Fibroblast of peridontal ligament (primary cell): ENCODE results near the gene FBXL16.

Source experiments
- DNase-seq: peaks from one replicate; pipeline ENCODE4 v3.0.0-alpha.2; 2010; ENCODE audit errors: extremely low read depth

The FBXL16 gene

DNA sequence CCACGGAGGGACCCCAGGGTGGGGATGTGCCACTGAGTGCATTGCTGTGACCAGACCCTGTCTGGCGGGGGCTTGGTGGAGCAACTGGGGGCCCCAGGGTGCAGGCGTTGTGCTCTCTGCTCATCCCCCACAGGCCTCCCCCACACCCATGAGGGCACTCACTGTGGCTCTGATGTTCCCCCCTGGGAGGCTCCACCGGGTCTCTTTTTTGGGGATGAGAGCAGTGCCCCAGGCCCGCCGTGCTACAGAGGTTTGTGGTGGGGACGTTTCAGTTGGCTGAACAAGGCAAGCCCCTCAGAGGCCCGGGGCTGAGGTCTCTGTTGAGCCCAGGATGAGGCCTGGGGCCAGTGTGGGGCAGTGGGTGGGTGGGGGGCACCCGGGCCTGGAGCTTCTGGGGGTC is 18.1 kb upstream of the FBXL16 start:
- no peak for DNase-seq

GRCh38 chr16:722835-723633 is 17.4 kb upstream of the FBXL16 start:
- DNase-seq = no peak

- DNase-seq = no peak
Measured at GRCh38 chr16:721765-722540, 16.4 kb upstream of the FBXL16 start.

DNA sequence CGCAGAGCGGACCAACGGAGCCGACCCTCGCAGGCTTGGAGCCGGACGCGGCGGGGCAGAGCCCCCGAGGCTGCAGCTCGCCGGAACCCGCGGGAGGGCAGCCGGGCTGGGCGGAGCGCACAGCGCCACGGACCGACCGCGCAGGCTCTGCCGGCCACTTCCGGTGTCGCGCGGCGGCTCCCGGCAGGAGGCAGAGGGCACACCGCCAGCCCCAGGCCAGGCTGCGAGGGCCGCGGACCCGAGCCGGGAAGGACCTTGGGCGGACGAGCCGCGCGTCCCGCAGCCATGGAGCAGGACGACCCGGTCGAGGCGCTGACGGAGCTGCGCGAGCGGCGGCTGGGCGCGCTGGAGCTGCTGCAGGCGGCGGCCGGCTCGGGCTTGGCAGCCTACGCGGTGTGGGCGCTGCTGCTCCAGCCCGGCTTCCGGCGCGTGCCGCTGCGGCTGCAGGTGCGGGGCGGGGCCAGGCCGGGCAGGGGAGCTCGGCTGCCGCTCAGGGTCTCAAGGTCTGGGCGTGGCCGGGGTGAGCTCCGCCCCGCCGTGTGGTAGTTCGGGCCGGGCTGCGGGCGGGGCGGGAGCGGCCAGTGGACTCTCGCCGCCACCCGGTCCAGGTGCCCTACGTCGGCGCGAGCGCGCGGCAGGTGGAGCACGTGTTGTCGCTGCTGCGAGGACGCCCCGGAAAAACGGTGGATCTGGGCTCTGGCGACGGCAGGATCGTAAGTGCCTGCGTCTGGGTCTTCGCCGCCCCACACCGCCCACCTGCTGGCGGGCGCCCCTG is 15.6 kb upstream of the FBXL16 start, which contains the start of gene ANTKMT:
ANTKMT (plus strand) TSS at position 157 of the 775 bp plus-strand sequence; CDS start at position 286, 129 bp downstream.
- DNase-seq = peak; percentile 49

DNA sequence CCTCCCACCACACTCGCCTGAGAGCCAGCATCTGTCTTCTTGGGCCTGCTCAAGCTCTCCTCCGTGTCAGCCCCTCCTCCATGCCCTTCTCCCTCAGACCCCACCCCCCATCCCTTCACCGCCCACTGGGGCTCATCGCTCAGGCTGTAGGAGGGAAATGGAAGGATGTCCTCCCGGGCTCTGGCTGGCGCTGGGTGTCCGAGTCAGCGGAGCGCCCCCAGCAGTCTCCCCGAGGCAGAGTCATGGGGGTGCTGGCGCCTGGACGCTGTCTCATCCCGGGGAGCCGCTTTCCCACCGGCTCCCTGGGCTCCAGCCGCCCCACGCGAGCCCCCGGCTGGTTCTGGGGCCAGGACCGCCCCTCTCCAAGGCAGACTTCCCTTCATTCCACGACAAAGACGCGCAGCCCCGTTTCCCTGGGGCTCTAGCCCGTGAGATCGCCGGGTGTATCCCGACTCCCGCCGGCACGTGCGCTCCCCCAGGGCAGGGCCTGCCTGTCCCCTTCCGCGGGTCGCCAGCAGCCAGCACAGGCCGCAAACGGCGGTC is 14.9 kb upstream of the FBXL16 start:
- peak; percentile 49 for DNase-seq

DNA sequence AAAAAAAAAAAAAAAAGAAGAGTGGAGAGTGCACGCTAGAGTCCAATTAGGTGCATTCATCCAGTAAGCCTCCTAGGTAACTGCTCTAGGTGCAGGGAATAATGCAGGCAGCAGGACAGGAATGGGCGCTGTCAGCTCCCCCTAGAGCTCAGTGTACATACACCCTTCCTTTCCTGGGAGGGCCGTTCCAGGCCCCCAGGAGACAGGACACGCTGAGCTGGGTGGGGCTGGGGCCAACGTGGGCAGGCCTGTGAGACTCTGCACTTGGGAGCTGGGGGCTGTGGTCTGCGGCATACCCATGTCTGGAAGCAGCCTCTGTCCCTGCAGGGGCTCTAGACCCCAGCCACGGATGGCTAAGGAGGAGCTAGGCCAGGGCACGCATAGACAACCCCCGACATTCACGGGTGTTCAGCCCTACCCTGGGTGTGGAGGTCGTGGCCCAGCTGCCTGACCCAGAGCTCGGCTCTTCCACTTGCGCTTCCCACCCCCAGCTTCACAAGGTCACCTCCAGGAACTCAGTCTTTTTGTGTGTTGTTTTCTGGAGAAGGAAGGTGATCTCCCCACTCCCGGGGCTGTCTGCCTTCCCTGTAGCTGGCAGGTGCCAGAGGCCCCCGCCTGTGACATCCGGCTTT is 14.3 kb upstream of the FBXL16 start:
- no peak for DNase-seq

DNA sequence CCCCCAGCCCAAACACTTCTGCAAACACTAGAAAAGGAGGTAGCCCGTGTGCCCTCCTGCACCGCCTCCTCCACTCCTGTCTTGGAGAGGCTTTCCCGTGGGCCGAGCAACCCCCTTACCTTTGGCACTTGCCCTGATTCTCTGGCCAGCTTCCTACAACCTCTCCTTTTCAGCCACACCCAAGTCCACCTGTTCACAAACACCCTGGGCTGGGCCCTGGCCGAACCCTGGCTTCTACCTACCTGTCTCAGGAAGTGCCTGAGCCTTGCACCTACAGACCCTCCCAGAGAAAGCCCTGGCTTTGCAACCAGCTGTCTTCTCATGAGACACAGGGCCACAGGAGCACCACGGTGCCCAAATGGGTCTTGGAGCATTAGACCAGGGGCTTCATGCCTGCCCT is 13.3 kb upstream of the FBXL16 start:
- DNase-seq = no peak

DNA sequence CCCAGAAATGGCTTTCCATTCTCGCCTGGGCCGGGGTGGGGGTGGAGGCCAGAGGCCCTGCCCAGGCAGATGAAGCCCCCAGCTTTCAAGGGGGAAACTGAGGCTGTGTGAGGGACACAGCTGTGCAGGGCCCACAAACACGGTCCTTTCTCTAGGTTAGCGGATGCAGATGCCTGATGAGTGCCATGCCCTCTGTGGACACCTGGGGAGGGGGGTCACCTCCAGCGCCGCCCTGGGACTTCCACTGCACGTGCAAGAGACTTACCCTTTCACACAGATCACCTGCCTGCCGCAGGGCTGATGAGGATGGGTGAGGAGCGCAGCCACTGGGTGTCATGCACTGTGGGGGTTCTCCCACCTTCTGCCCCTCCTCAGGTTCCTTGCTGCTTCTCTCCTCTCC is 12.8 kb upstream of the FBXL16 start:
- no peak for DNase-seq

DNA sequence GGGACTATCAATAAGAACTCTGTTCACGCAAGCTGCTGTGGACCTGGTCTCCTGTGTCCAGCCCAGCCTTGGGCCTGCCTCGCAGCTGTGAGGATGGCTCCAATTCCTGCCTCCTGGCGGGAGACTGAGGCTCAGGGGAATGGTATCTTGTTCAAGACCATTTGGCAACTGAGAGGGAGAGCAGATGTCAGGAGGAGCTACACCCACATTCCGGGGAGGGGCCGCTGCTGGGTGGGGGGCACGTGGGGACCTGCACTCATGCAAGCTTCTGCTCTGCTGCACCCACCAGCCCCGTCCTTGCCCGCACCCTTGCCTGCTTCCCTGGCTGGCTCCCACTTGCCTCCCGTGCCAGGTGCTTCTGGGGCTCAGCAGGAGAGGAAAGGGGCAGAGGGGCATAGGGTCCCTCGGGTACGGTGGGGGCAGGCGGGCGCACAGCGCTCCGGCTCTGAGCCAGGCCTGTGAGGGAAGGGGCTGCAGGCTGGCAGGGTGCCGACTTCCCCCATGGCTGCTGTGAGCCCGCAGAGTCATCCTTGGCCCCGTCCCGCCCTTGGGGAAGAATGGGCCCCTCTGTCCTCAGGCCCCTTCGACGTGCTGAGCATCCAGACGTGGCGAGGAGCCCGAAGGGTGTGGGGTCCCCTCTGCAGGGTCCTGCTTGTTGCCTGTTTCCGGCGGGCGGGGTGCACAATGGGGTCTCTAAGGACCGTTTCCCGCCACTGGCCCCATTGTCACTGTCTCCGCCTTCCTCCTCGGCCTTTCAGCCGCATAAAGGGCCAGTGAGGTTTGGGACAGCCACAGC is 12.0 kb upstream of the FBXL16 start:
- DNase-seq = no peak

DNA sequence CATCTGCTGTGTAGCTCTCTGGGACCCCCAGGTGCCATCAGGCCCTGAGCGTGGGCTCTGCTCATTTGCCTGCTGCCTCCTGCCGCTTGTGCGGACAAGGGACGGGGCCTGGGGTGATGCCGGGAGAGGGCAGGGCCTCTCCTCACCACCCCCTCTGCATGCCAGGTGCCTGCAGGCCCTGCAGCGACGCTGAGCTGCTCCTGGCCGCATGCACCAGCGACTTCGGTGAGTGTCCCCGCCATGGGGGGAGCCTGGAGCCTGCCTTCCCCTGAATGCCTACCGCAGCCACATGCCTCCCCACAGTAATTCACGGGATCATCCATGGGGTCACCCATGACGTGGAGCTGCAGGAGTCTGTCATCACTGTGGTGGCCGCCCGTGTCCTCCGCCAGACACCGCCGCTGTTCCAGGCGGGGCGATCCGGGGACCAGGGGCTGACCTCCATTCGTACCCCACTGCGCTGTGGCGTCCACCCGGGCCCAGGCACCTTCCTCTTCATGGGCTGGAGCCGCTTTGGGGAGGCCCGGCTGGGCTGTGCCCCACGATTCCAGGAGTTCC is 11.2 kb upstream of the FBXL16 start:
- DNase-seq = no peak

- peak; percentile 42 for DNase-seq
Measured at GRCh38 chr16:716200-716568, 10.6 kb upstream of the FBXL16 start.

DNA sequence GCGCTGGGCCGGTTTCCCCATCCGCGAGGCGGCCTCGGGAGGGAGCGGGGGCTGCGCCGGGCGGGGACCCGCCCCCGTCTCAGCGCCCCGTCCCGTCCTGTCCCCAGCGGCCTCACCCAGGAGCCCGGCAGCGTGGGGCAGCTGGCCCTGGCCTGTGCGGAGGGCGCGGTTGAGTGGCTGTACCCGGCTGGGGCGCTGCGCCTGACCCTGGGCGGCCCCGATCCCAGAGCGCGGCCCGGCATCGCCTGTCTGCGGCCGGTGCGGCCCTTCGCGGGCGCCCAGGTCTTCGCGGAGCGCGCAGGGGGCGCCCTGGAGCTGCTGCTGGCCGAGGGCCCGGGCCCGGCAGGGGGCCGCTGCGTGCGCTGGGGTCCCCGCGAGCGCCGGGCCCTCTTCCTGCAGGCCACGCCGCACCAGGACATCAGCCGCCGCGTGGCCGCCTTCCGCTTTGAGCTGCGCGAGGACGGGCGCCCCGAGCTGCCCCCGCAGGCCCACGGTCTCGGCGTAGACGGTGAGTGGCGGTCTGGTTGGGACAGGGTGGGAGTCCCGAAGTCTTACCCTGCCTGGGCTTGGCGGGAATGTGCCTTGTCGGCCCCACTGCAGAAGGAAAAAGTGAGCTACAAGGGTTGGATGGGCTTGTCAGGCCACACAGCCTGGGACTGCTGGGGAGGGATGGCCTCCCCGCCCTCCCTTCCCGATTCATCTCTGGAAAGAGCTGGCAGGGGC is 10.0 kb upstream of the FBXL16 start:
- DNase-seq = no peak

- peak; percentile 67 for DNase-seq
Measured at GRCh38 chr16:714558-715476, 9.2 kb upstream of the FBXL16 start, which contains the start of gene METRN. METRN (plus strand) TSS chr16:715118; CDS start chr16:715290, 172 bp downstream.

DNA sequence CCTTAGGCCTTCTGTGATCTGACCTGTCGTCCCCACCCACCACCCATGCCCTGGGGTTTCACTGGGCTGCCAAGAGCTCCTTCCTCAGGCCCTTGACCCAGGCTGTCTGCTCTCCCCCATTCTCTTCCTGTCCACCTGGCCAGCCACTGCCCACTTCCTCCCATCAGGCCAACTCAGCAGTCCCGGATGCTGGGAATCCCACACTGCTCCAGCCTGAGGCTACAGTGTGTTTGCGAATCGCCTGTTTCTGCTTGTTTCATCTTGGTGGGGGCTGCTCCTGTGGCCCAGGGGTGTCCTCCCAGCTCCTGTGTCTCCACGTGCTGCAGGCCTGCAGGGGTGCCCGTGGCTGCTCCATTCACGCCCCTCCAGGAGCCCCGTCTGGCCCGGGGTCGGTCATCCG is 8.5 kb upstream of the FBXL16 start:
- DNase-seq = no peak

- DNase-seq = peak; percentile 89
Measured at GRCh38 chr16:712740-713250, 7.2 kb upstream of the FBXL16 start.

GRCh38 chr16:711548-712320 is 6.1 kb upstream of the FBXL16 start:
- DNase-seq = peak; percentile 44

DNA sequence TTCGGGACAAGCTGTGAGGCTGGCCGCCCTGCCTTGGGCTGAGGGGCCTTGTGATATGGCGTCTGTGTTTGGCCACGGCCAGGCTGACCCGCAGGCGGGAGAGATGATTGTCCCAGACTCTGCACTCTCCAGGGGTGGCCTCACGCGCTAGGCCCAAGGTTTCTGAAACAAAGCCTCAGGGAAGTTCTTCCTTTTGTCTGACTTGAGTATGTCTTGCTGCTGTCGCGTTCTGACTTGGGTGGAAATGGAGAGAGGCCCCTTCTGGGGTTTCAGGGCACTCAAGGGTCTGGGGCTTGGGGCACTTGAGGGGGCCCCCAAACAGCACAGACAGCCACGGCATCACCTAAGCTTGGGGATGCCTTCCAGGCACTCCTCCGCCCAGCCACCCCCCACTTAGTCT is 5.5 kb upstream of the FBXL16 start:
- DNase-seq = no peak
